NB4 (cell line): ENCODE measurements around the gene ABCB6.

Source experiments
- MYC ChIP-seq: IDR thresholded peaks from 2 replicates; pipeline ENCODE4 v1.6.1; 2011; ENCODE audit warnings: low read depth, low read length
- POLR2A ChIP-seq: IDR thresholded peaks from 2 replicates; pipeline ENCODE4 v1.6.1; 2011; ENCODE audit warnings: mild to moderate bottlenecking; ENCODE audit not compliant: insufficient read length; ENCODE audit errors: extremely low read depth
- TF ChIP-seq, protein P1 (sequence below): IDR thresholded peaks from one replicate; pipeline ENCODE4 v1.5.1; 2012; ENCODE audit warnings: low read depth, low read length
- TF ChIP-seq, protein P2 (sequence below): IDR thresholded peaks from 2 replicates; pipeline ENCODE4 v1.6.1; 2011; ENCODE audit warnings: low read depth, low read length

DNA sequence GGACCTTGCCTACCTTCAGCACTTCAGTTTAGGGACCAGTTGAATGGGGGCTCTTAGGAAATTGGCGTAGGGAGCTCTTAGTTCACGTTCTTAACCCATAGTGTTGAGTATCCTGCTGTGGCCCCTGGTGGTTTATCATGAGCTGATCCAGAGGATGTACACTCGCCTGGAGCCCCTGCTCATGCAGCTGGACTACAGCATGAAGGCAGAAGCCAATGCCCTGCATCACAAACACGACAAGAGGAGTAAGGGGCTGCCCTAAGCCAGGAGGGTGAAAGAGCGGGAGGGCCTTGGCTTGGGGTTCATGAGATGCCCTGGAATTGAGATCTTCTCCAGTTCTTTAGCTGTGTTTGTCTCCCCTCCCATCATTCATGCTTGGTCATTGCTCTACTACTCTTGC lies 37.8 kb downstream of the ABCB6 start:
- TF ChIP-seq, protein P1, sequence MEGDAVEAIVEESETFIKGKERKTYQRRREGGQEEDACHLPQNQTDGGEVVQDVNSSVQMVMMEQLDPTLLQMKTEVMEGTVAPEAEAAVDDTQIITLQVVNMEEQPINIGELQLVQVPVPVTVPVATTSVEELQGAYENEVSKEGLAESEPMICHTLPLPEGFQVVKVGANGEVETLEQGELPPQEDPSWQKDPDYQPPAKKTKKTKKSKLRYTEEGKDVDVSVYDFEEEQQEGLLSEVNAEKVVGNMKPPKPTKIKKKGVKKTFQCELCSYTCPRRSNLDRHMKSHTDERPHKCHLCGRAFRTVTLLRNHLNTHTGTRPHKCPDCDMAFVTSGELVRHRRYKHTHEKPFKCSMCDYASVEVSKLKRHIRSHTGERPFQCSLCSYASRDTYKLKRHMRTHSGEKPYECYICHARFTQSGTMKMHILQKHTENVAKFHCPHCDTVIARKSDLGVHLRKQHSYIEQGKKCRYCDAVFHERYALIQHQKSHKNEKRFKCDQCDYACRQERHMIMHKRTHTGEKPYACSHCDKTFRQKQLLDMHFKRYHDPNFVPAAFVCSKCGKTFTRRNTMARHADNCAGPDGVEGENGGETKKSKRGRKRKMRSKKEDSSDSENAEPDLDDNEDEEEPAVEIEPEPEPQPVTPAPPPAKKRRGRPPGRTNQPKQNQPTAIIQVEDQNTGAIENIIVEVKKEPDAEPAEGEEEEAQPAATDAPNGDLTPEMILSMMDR: no peak
- TF ChIP-seq, protein P2, sequence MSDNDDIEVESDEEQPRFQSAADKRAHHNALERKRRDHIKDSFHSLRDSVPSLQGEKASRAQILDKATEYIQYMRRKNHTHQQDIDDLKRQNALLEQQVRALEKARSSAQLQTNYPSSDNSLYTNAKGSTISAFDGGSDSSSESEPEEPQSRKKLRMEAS: no peak
- TF ChIP-seq POLR2A (no peak), MYC (no peak)
